HCT116 (cell line): ENCODE data around the gene GRIK2. TPM values are rescaled to one million over a fixed set of nuclear protein-coding genes. Genes with fewer than 3 reads are reported as not detected.

Experiments used
- ATAC-seq: fragments of 200-7000 bp; cut with Tn5 transposase; 2 replicates; pipeline ENCODE4 v1.9.1; 2020; ENCODE audit warnings: mild to moderate bottlenecking, moderate library complexity
- BruUV-seq: library from RNA; stranded (reverse); fragments of 400-500 nt; replicated peaks from 2 replicates; lab custom pipeline; 2021; lab: Mats Ljungman, UMichigan
- CTCF ChIA-PET: fragments of 300-600 bp; sonication (Branson Sonifier 250); formaldehyde crosslinking; loops from one replicate; lab custom pipeline; 2021; ENCODE audit warnings: antibody characterized with exemption; lab: Charles Lee
- POLR2A ChIA-PET: fragments of 300-600, 350-600 bp; sonication (Branson Sonifier 250); formaldehyde crosslinking; loops from one replicate; lab custom pipeline; 2021; ENCODE audit warnings: antibody characterized with exemption; lab: Charles Lee
- RAD21 ChIA-PET, 2 experiments: fragments of 300-600 bp; sonication (Branson Sonifier 250); formaldehyde crosslinking; loops; one replicate each; lab custom pipeline; 2023; ENCODE audit warnings: low total read pairs in 2 of 2; ENCODE audit not compliant: uncharacterized antibody in 2 of 2, unreplicated experiment in 2 of 2, low non-redundant PET in 1 of 2; lab: Charles Lee
- DNase-seq: peaks from one replicate; pipeline ENCODE4 v3.0.0-alpha.2; 2010; ENCODE audit warnings: low read depth, low spot score
- H2AFZ ChIP-seq: fragments of 200-600 bp; shearing (Covaris generic), sonication (generic); 2 replicates; pipeline ENCODE4 v1.6.1; 2017; ENCODE audit warnings: low read depth, mixed run types, mixed read lengths, antibody characterized with exemption, low read length; ENCODE audit not compliant: poor library complexity, severe bottlenecking
- H3K27ac ChIP-seq: 2 replicates; pipeline ENCODE4 v1.5.1; 2012; ENCODE audit warnings: low read depth, low read length
- H3K27me3 ChIP-seq: fragments of 200-600 bp; sonication (generic); 2 replicates; pipeline ENCODE4 v1.6.1; 2016; ENCODE audit warnings: mixed run types, low read length, mixed read lengths; ENCODE audit not compliant: insufficient read depth
- H3K36me3 ChIP-seq, 2 experiments: fragments of 200-500 bp in 1 of 2; fragments of 200-600 bp in 1 of 2; sonication (Bioruptor generic) in 1 of 2; sonication (generic) in 1 of 2; 2 replicates each; pipeline versions ENCODE4 v1.5.1 to v1.6.1; 2014 to 2016; ENCODE audit warnings: low read length in 2 of 2, inconsistent platforms in 1 of 2, mixed read lengths in 1 of 2, mixed run types in 1 of 2; ENCODE audit not compliant: insufficient read depth in 2 of 2, control insufficient read depth in 1 of 2
- H3K4me1 ChIP-seq, 2 experiments: fragments of 200-600 bp in 1 of 2; sonication (generic) in 1 of 2; 2 replicates each; pipeline versions ENCODE4 v1.5.1 to v1.6.1; 2012 to 2017; ENCODE audit warnings: low read length in 2 of 2, inconsistent platforms in 1 of 2, mild to moderate bottlenecking in 1 of 2, mixed read lengths in 1 of 2, mixed run types in 1 of 2, moderate library complexity in 1 of 2; ENCODE audit not compliant: insufficient read depth in 2 of 2, control insufficient read depth in 1 of 2
- H3K4me2 ChIP-seq: fragments of 200-600 bp; sonication (generic); 2 replicates; pipeline ENCODE4 v1.6.1; 2017; ENCODE audit warnings: mixed run types, low read length, mixed read lengths
- H3K4me3 ChIP-seq, 2 experiments: fragments of 200-600 bp in 1 of 2; sonication (generic) in 1 of 2; replicated peaks in 1 of 2; 2 replicates each; pipeline ENCODE4 v1.5.1; 2011 to 2016; ENCODE audit warnings: low read length in 2 of 2, control low read depth in 1 of 2, low read depth in 1 of 2, mild to moderate bottlenecking in 1 of 2, mixed read lengths in 1 of 2, mixed run types in 1 of 2
- H3K79me2 ChIP-seq: fragments of 200-600 bp; sonication (generic); 2 replicates; pipeline ENCODE4 v1.6.1; 2017; ENCODE audit warnings: mild to moderate bottlenecking, mixed run types, low read length, moderate library complexity, mixed read lengths; ENCODE audit not compliant: insufficient read depth
- H3K9ac ChIP-seq: fragments of 200-600 bp; sonication (generic); 2 replicates; pipeline ENCODE4 v1.6.1; 2016; ENCODE audit warnings: low read length, mixed read lengths
- H3K9me2 ChIP-seq: fragments of 200-600 bp; sonication (generic), shearing (Covaris generic); 2 replicates; pipeline ENCODE4 v1.6.1; 2017; ENCODE audit warnings: mixed run types, mild to moderate bottlenecking, moderate library complexity; ENCODE audit not compliant: insufficient read depth
- H3K9me3 ChIP-seq, 2 experiments: fragments of 200-500 bp in 1 of 2; fragments of 200-600 bp in 1 of 2; sonication (Bioruptor generic) in 1 of 2; sonication (generic) in 1 of 2; 2 replicates each; pipeline ENCODE4 v1.6.1; 2014 to 2017; ENCODE audit warnings: low read length in 2 of 2, mixed read lengths in 2 of 2, inconsistent platforms in 1 of 2, low read depth in 1 of 2, mild to moderate bottlenecking in 1 of 2, mixed run types in 1 of 2, moderate library complexity in 1 of 2; ENCODE audit not compliant: control insufficient read depth in 1 of 2, insufficient read depth in 1 of 2
- H4K20me1 ChIP-seq: fragments of 200-600 bp; sonication (generic), shearing (Covaris generic); 2 replicates; pipeline ENCODE4 v1.6.1; 2017; ENCODE audit warnings: mixed run types, mild to moderate bottlenecking, moderate library complexity; ENCODE audit not compliant: insufficient read depth
- EGR1 ChIP-seq: IDR thresholded peaks from 2 replicates; pipeline ENCODE4 v1.6.1; 2012; ENCODE audit warnings: low read depth
- ELF1 ChIP-seq: IDR thresholded peaks from 2 replicates; pipeline ENCODE4 v1.6.1; 2012; ENCODE audit warnings: low read depth, borderline replicate concordance
- JUND ChIP-seq: IDR thresholded peaks from 2 replicates; pipeline ENCODE4 v1.6.1; 2012
- POLR2A ChIP-seq: IDR thresholded peaks from 2 replicates; pipeline ENCODE4 v1.7.0; 2011; ENCODE audit warnings: borderline replicate concordance; ENCODE audit not compliant: insufficient read depth, insufficient read length; ENCODE audit errors: extremely low read depth
- POLR2AphosphoS5 ChIP-seq: IDR thresholded peaks from 2 replicates; pipeline ENCODE4 v1.6.1; 2011; ENCODE audit warnings: mild to moderate bottlenecking, low read depth, low read length, moderate library complexity
- SP1 ChIP-seq: IDR thresholded peaks from 2 replicates; pipeline ENCODE4 v1.6.1; 2012; ENCODE audit warnings: low read depth
- TCF7L2 ChIP-seq: IDR thresholded peaks from 2 replicates; pipeline ENCODE4 v1.7.0; 2011; ENCODE audit warnings: borderline replicate concordance, inconsistent platforms; ENCODE audit not compliant: insufficient read depth, insufficient read length; ENCODE audit errors: extremely low read depth
- ZFX ChIP-seq: fragments of 450-650 bp; IDR thresholded peaks from 2 replicates; pipeline ENCODE4 v1.6.1; 2017
- intact Hi-C: fragments of 100-400 bp; cut with micrococcal nuclease; formaldehyde crosslinking; loops from 2 replicates; pipeline ENCODE4 v1.10.0; 2022
- total RNA-seq: library from RNA; stranded (reverse); gene quantifications from one replicate; pipeline ENCODE4 v1.2.1, GENCODE V29; 2021; ENCODE audit not compliant: unreplicated experiment
- TF ChIP-seq, protein P1 (sequence below): IDR thresholded peaks from 2 replicates; pipeline ENCODE4 v1.6.1; 2012; ENCODE audit warnings: low read depth
- TF ChIP-seq, protein P2 (sequence below): IDR thresholded peaks from 2 replicates; pipeline ENCODE4 v1.6.1; 2012
- TF ChIP-seq, protein P3 (sequence below): IDR thresholded peaks from 2 replicates; pipeline ENCODE4 v1.6.1; 2011; ENCODE audit warnings: mild to moderate bottlenecking, low read length, moderate library complexity; ENCODE audit not compliant: insufficient replicate concordance; ENCODE audit errors: extremely low read depth

Gene GRIK2
- total RNA-seq, 1 experiment from 2014 or later = 0.64 TPM

DNA sequence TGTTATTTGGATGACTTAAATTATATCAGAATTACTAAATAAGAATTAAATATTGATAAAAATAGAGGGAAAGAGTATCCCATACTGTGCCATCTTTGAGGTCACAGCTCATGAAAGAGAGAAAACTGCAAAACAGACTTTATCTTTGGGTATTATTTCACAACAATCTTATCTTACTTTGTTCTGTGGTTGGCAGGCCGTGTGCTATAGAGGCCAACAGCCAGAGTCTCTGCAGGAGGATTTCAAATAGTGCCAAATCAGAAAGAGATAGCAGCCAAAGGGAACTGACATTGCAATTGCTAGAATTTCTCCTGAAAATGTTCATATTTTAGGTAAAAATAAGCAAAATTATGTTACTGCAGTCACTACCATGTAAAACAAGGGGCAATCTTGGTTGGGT, 354.2 kb downstream of the GRIK2 start:
- no peak for TF ChIP-seq SP1
- TF ChIP-seq EGR1 = no peak
- no peak for TF ChIP-seq POLR2A
- TF ChIP-seq ELF1 = no peak
- TF ChIP-seq POLR2AphosphoS5 = no peak
- TF ChIP-seq, protein P1, sequence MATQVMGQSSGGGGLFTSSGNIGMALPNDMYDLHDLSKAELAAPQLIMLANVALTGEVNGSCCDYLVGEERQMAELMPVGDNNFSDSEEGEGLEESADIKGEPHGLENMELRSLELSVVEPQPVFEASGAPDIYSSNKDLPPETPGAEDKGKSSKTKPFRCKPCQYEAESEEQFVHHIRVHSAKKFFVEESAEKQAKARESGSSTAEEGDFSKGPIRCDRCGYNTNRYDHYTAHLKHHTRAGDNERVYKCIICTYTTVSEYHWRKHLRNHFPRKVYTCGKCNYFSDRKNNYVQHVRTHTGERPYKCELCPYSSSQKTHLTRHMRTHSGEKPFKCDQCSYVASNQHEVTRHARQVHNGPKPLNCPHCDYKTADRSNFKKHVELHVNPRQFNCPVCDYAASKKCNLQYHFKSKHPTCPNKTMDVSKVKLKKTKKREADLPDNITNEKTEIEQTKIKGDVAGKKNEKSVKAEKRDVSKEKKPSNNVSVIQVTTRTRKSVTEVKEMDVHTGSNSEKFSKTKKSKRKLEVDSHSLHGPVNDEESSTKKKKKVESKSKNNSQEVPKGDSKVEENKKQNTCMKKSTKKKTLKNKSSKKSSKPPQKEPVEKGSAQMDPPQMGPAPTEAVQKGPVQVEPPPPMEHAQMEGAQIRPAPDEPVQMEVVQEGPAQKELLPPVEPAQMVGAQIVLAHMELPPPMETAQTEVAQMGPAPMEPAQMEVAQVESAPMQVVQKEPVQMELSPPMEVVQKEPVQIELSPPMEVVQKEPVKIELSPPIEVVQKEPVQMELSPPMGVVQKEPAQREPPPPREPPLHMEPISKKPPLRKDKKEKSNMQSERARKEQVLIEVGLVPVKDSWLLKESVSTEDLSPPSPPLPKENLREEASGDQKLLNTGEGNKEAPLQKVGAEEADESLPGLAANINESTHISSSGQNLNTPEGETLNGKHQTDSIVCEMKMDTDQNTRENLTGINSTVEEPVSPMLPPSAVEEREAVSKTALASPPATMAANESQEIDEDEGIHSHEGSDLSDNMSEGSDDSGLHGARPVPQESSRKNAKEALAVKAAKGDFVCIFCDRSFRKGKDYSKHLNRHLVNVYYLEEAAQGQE = no peak
- no peak for TF ChIP-seq TCF7L2
- TF ChIP-seq, protein P2, sequence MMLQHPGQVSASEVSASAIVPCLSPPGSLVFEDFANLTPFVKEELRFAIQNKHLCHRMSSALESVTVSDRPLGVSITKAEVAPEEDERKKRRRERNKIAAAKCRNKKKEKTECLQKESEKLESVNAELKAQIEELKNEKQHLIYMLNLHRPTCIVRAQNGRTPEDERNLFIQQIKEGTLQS = no peak
- no peak for TF ChIP-seq JUND
- TF ChIP-seq, protein P3, sequence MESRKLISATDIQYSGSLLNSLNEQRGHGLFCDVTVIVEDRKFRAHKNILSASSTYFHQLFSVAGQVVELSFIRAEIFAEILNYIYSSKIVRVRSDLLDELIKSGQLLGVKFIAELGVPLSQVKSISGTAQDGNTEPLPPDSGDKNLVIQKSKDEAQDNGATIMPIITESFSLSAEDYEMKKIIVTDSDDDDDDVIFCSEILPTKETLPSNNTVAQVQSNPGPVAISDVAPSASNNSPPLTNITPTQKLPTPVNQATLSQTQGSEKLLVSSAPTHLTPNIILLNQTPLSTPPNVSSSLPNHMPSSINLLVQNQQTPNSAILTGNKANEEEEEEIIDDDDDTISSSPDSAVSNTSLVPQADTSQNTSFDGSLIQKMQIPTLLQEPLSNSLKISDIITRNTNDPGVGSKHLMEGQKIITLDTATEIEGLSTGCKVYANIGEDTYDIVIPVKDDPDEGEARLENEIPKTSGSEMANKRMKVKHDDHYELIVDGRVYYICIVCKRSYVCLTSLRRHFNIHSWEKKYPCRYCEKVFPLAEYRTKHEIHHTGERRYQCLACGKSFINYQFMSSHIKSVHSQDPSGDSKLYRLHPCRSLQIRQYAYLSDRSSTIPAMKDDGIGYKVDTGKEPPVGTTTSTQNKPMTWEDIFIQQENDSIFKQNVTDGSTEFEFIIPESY = no peak
- TF ChIP-seq ZFX = no peak
- ChIA-PET POLR2A (no interaction called here), RAD21 (no interaction called here), CTCF (no interaction called here)
- H3K9ac ChIP-seq = no peak overlapping the region
- H3K4me1 ChIP-seq = no peaks in the 10 kb centered on the region
- no peak overlapping the region for H3K4me2 ChIP-seq
- no peaks in the 10 kb centered on the region for H3K9me2 ChIP-seq
- intact Hi-C loops = no loop called here
- H4K20me1 ChIP-seq = no peaks in the 10 kb centered on the region
- H3K27me3 ChIP-seq = no peaks in the 10 kb centered on the region
- no peaks in the 10 kb centered on the region for H3K36me3 ChIP-seq
- no peaks in the 10 kb centered on the region for H3K79me2 ChIP-seq
- H2AFZ ChIP-seq = no peak overlapping the region
- H3K27ac ChIP-seq = no peak overlapping the region
- no peak overlapping the region for H3K4me3 ChIP-seq
- no TSS peak for BruUV-seq
- DNase-seq (no peak), ATAC-seq (no peak)
- H3K9me3 ChIP-seq = no peaks in the 10 kb centered on the region
